Retinal pigment epithelial cell (primary cell): Measurements from ENCODE around the gene DCAF4.
"Not testable (repeated sequence)": the region's sequence is repeated elsewhere in the genome, so short reads cannot be mapped to it uniquely, and the experiment has no call there.

Experiments used
- DNase-seq: peaks from one replicate; pipeline ENCODE4 v3.0.0-alpha.2; 2010; ENCODE audit warnings: low read depth
- H3K4me3 ChIP-seq: 2 replicates; pipeline ENCODE4 v1.5.1; 2011; ENCODE audit warnings: mild to moderate bottlenecking, low read length, control low read depth, moderate library complexity
- TF ChIP-seq, protein P1 (sequence below): conservative IDR thresholded peaks from 2 replicates; pipeline ENCODE4 v1.5.1; 2011; ENCODE audit warnings: low read depth, low read length, control low read depth, inconsistent platforms

Gene DCAF4

GRCh38 chr14:73003681-73004080 is 77.4 kb downstream of the DCAF4 start:
- TF ChIP-seq, protein P1, sequence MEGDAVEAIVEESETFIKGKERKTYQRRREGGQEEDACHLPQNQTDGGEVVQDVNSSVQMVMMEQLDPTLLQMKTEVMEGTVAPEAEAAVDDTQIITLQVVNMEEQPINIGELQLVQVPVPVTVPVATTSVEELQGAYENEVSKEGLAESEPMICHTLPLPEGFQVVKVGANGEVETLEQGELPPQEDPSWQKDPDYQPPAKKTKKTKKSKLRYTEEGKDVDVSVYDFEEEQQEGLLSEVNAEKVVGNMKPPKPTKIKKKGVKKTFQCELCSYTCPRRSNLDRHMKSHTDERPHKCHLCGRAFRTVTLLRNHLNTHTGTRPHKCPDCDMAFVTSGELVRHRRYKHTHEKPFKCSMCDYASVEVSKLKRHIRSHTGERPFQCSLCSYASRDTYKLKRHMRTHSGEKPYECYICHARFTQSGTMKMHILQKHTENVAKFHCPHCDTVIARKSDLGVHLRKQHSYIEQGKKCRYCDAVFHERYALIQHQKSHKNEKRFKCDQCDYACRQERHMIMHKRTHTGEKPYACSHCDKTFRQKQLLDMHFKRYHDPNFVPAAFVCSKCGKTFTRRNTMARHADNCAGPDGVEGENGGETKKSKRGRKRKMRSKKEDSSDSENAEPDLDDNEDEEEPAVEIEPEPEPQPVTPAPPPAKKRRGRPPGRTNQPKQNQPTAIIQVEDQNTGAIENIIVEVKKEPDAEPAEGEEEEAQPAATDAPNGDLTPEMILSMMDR, result no peak
- no peak overlapping the region for H3K4me3 ChIP-seq
- DNase-seq, result no peak

DNA sequence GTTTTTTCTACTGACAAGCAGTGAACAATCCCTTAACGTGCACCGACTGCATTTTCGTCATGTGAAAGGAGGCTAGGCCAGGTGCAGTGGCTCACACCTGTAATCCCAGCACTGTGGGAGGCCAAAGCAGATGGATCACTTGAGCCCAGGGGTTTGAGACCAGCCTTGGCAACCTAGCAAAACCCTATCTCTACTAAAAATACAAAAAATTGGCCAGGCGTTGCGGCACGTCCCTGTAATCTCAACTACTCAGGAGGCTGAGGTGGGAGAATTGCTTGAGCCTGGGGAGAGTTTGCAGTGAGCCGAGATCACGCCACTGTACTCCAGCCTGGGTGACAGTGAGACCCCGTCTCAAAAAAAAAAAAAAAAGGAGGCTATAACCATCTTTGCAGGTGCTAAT is 78.4 kb downstream of the DCAF4 start:
- DNase-seq, H3K4me3 ChIP-seq: not testable (repeated sequence)

- TF ChIP-seq, protein P1, result no peak
- no peak for DNase-seq
- H3K4me3 ChIP-seq, result no peak overlapping the region
These were observed 81.6 kb downstream of the DCAF4 start for GRCh38 chr14:73007835-73008234.

DNA sequence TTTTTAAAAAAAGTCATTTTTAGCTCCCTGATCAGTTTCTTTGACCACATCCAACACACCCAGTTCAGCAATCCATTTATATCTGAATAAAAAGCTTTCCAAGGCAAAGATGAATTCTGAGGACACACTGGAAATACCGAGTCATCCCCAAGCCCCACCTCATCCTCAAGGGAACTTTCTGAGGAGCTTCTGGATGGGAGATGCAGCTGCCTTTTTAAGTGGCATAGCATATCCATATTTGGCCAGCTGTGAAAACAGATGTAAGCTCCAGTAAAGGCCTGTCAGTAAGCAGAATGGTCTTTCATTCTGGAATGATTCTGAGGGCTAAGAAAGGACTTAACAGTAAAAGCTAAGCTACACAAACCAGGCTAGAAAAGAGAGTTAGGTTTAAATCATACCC is 82.2 kb downstream of the DCAF4 start:
- TF ChIP-seq, protein P1, result no peak
- no peak overlapping the region for H3K4me3 ChIP-seq
- DNase-seq, result no peak
